Dedifferentiated amniotic fluid mesenchymal stem cell (primary cell): ENCODE data around the gene RNF5.
"Not testable (repeated sequence)": the region's sequence is repeated elsewhere in the genome, so short reads cannot be mapped to it uniquely, and the experiment has no call there.

ENCODE experiments used
- DNase-seq: peaks from one replicate; pipeline ENCODE4 v3.0.0-alpha.2; 2016; ENCODE audit errors: extremely low spot score

Gene RNF5

GRCh38 chr6:32210191-32210601, 32.0 kb downstream of the RNF5 start:
- no peak for DNase-seq

DNA sequence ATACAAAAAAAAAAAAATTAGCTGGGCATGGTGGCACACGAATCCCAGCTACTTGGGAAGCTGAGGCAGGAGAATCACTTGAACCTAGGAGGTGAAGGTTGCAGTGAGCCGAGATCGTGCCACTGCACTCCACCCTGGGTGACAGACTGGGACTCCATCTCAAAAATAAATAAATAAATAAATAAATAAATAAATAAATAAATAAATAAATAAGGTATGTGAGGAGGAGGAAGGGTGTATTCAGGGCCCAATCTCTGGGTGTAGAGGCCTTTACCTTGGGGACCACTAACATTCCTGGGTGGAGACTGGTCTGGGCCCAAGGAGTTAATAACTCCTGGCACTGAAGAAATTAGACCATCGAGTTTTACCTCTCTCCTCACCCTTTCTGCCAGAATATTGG, 33.2 kb downstream of the RNF5 start:
- not testable (repeated sequence) for DNase-seq

DNA sequence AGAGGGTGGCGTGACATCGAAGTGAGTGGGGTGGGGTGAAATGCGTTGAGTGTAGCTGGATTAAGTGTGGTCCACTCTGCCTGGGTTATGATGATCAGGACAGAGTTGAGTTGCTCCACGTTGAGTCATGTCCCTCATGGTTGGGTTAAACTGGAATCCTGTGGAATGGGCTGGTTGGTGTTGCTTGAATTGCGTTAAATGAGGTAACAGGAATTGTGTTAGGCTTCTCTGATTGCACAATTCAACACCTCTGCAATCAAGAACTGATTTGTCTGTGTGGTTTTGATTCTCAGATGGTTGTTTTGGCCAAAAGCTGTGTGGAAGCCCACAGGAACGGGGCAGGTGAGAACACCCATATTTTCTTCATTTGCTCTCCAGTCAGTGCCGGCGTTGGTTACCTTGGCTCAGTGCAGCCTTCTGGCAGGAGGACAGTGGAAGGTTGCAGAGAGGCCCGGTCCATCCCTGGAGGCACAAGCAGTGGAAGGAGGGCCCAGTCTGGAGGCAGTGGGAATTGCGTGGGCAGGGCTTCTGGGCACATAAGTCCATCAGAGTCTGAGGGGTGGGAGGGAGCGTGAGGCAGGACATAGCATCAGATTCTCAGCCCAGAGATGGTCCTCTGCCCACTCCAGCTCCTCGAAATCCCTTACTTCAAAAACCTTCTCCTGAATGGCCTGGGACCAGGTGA, 34.0 kb downstream of the RNF5 start:
- no peak for DNase-seq

- DNase-seq = no peak
These were observed 35.4 kb downstream of the RNF5 start for GRCh38 chr6:32213649-32214048.

DNA sequence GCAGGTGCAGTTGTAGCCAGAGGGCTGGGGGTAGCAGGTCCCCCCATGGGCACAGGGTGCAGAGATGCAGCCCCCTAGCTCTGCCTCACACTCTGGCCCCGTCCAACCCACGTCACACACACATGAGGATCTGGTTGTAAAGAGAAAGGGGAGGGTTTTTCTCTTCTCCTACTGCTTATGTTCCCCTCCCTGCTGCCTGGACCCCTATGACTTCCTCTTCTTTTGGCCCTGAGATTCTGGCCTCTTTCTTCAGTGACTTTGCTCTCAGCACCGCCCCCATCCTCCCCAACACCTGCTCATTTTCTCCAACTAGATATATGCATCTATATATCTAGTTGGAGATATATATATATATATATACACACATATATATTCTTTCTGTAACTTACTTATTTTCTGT, 35.9 kb downstream of the RNF5 start:
- no peak for DNase-seq

DNA sequence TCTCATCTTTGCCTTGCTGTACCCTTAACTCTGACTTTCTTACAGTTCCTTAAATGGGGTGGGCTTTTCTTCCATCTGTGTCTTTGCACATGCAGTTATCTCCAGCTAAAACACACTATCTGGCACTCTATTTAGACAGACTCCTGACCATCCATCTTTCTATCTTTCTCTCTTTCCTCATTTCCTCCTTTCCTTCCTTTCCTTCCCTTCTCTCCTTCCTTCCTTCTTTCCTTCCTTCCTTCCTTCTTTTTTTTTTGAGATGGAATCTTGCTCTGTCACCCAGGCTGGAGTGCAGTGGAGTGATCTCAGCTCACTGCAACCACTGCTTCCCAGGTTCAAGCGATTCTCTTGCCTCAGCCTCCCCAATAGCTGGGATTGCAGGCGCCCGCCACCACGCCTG, 37.4 kb downstream of the RNF5 start:
- no peak for DNase-seq

GRCh38 chr6:32216285-32216684, 38.1 kb downstream of the RNF5 start:
- no peak for DNase-seq

GRCh38 chr6:32216998-32217397, 38.8 kb downstream of the RNF5 start:
- no peak for DNase-seq

- no peak for DNase-seq
These were observed 40.0 kb downstream of the RNF5 start for GRCh38 chr6:32218167-32218566.

DNA sequence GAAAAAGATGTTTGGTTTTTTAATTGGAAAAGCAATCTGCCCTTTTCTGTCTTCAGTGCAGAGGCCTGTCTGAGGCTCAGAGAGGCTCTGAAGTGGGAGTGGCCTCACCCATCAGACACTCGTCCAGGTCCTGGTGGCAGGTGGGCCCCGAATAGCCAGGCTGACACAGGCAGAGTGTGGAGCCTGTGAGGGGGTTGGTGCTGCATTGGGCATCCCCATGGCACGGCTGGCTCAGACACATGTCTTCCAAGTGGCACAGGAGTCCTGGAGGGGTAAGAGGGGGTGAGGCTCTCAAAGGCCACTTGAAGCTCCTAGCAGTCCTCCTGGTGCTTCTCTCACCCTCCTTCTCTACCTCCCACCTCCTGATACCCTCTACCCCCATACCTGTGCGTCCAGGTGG, 41.8 kb downstream of the RNF5 start:
- no peak for DNase-seq

DNA sequence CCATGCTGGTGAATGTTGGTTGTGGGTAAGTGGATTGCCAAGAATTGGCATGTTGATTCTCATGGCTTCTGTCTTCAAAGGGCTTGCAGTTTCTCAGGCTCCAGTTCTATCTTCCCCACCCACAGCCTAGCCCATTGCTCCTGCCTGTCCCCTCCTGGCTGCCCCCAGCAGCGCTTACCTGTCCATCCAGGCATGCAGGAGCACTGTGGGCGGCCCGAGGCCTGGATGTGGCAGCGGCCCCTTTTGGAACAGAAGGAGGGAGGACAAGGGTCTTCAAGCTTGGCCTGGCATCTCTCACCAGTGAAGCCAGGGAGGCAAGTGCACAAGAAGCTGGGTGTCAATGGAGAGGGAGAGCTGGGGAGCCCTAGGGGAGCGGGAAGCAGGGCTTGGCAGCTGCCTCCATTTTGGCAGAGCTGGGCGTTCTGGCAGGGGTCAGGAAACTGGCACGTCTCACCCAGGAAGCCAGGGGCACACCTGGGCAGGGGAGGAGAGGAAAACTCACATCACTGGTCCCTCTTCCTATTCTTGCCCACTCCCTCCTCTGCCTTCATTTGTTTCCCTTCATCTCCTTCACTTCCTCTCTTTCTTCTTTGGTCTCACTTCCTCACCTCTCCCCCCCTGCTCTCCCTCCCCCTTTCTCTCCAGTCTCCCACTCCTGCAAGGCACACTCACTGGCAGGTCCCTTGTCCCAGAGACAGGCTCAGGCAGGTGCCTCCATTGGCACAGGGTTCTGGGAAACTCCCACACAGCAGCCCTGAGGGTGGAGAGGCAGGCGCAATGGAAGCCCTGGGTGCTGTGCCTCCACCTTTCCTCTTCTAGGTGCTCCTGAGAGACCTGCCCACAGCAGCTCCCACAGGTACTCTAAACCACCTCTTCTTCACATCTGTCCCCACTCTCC, 44.4 kb downstream of the RNF5 start:
- DNase-seq = no peak

DNA sequence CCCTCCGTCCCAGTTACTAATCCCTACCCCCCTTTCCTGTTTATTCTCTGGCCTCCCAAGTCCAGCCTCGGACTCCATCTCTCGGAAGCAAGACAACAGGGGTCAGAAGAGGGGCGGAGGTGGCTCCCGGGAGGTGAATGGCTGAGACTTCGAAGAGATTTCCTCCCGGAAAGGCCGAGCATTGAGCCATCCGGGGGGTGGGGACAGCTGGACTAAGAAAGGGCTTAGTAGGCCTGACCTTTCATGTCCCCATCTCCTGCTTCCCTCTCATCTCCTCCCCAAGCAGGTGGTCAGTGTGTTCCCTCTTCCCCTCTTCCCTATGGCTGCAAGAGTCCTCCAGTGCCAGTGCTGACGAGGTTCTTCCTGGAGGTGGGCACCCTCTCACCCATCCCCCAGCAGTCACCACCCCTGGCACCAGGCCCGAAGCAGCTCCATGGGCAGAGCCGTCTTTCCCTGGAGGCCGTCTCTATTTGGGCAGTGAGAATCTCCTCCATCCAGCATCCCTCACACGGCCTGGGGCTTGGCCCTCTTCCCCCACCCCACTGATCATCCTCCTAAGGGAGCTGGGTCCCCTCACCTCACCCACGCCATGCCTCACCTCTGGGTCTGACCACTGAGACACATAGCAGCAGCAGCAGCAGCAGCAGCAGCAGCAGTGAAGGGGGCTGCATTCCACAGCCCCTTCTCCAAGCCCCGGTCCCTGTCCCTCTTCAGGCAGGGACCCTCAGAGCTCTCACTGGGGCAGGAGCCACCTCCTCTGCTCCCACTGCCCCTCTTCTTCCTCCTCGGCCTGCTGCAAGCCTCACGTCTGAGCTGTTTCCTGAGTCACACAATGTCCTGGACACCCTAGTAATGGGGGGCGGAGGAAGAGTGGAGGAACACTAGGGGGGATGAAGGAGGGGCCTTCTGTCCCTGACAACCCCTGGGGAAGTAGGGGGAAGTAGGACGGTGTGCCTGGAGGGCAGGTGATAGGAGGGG, 45.3 kb downstream of the RNF5 start, which contains the start of gene NOTCH4:
Gene NOTCH4 (minus strand): TSS at position 810 of the 978 bp plus-strand sequence. CDS start 139 bp downstream, at position 671.
- no peak for DNase-seq

DNA sequence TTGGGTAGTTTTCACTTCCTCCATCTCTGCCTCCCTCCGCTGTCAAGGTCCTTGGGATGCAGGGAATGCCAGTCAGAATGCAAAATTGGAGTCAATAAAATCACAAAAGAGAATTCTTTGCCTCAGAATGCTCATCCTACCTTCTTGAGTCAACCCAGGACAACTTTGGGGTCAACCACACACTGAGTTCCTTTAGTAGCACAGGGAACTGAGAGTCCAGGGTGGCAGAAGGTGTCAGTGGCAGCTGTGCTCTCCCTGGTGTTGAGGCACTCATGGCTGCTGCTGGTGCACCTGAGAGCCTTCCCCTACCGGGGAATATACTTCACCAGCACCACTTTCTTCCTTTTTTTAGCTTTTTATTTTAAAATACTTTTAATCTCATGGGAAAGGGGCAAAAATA, 46.5 kb downstream of the RNF5 start:
- DNase-seq = no peak

- no peak for DNase-seq
These were observed 48.2 kb downstream of the RNF5 start for GRCh38 chr6:32226434-32226833.
